ENCODE data around the gene CAMTA1.
"Not testable (repeated sequence)": the region's sequence is repeated elsewhere in the genome, so short reads cannot be mapped to it uniquely, and the experiment has no call there.

CAMTA1 gene

DNA sequence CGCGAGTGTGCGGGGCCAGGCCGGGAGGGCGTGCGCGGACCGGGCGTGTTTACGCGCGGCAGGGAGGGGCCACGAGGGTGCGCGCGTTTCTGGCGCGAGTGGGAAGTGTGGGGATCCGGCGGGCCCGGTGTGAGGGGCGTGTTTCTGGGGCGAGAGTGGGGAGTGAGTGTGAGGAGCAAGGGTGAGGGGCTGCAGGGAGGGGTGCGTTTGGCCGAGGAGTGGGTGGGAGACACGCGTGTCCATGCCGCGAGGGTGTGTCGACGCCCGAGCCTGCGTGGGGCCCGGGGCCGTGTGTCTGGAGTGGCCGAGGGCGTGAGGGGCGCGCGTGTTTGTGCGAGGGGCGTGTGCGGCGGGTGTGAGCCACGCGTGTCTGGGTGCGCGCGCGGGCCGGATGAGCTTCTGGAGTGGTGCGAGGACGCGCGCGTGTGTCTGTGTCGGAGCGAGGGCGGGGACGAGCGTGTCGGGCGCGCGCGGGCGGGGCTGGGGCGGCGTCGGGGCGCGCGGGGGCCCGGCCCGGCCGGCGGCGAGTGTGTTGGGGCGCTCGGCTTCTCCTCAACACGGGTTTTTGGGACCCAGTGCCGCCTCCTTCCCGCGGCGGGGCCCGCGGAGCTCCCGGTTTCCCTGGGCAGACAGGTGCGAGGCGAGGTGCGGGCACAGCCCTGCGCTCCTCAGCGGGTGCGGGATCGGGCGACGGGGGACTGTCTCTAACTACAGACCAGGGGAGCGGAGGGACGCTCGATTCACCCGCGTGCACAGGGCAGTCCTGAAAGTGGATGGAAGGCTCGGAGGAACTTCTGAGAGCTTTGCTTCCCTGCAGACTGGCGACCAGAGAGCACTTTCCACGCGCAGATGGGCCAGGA lies 920.0 kb downstream of the CAMTA1 start:
- DNase-seq = no peak

DNA sequence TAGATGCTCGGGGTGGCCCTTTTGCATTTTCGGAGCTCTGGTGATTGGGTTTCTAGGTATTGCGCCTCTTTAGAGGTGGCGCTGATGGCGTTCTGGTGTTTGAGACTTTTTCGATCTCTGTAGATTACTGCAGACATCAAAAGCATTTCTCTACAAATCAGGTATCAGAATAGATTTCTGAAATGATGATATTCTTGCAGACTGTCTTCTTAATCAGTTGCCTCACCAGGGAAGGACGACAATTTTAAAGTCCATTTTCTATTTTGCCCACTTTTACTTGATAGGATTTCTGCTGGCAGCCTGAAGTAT lies 920.6 kb downstream of the CAMTA1 start:
- no peak for DNase-seq

- DNase-seq = no peak
Observed at GRCh38 chr1:7707527-7707926, 922.3 kb downstream of the CAMTA1 start.

DNA sequence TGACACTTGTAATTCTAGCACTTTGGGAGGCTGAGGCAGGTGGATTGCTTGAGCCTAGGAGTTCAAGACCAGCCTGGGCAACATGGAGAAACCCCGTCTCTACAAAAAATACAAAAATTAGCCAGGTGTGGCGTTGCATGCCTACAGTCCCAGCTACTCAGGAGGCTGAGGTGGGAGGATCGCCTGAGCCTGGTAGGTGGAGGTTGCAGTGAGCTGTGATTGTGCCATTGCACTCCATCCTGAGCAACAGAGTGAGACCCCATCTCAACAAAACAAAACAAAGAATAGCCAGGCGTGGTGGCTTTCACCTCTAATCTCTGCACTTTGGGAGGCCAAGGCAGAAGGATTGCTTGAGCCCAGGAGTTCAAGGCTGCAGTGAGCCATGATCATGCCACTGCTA lies 922.8 kb downstream of the CAMTA1 start:
- DNase-seq = not testable (repeated sequence)

GRCh38 chr1:7710859-7711258 lies 925.6 kb downstream of the CAMTA1 start:
- DNase-seq = no peak

DNA sequence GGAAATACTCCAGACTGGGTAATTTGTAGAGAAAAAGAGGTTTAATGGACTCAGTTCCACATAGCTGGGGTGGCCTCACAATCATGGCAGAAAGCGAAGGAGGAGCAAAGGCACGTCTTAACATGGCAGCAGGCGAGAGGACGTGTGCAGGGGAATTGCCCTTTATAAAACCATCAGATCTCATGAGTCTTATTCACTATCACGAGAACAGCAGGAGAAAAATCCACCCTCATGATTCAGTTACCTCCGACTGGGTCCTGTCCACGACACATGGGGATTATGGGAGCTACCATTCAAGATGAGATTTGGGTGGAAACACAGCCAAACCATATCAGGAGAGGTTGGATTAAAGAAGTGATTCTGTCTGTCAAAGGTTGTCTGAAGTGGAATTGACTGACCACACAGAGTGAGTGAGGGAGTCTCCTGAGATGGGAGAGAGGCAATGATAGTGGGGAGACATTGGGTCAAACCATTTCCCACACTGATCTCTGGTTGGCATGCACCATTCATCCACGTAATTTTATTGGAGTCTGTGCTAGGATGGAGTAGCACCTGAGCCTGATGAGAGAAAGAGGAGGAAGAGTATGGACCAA lies 927.6 kb downstream of the CAMTA1 start:
- no peak for DNase-seq

DNA sequence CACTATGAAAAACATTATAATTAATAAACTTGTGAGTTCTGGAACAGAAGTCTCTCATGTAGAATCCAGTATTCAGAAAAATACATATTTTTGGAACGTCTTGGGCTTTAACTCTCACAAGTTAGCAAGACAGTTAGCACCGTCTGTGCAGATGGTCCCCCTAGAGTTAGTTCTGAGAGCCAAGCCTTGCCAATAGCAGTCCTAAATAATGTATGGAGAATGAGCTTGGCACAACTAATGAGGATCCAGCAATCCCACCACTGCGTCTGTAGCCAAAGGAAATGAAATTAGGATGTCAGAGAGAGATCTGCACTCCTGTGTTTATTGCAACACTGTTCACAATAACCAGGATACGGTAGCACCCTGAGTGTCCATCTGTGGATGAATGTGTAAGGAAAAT lies 931.3 kb downstream of the CAMTA1 start:
- no peak for DNase-seq

- no peak for DNase-seq
Observed at GRCh38 chr1:7717748-7718368, 932.6 kb downstream of the CAMTA1 start.

DNA sequence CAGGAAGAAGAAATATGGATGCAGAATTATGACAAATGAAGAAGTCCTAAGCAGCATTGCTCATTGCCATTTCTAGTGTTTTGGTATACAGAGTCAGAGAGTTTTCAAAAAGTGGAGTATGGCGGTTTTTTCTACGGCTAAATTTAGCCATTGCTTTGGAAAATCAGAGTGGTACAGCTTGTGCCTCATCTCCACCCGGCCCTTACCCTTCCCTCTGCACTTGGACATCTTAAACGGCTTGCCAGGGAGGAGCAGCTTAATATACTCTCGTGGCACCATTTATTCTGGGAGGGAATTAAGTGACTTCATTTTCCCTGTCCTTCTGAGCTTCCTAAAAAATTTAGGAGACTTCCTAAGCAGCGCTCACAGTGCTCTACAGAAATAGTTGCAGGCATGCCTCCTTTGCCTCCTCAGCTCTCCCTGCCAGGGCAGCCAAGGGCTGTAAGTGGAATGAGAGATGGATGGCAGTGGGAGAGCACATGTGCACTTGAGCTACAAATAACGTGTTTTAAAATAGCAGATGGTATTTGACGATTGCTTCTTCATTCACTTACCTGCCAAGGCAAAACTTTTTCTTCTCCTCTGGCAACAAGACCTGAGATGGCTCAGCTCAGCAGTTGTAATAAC lies 934.3 kb downstream of the CAMTA1 start:
- DNase-seq = no peak

- no peak for DNase-seq
Observed at GRCh38 chr1:7721940-7722669, 936.9 kb downstream of the CAMTA1 start.

- no peak for DNase-seq
Observed at GRCh38 chr1:7722670-7723012, 937.4 kb downstream of the CAMTA1 start.

- DNase-seq = no peak
Observed at GRCh38 chr1:7726623-7727022, 941.4 kb downstream of the CAMTA1 start.

GRCh38 chr1:7727809-7728471 lies 942.7 kb downstream of the CAMTA1 start:
- DNase-seq = no peak

GRCh38 chr1:7729761-7730160 lies 944.5 kb downstream of the CAMTA1 start:
- DNase-seq = no peak

DNA sequence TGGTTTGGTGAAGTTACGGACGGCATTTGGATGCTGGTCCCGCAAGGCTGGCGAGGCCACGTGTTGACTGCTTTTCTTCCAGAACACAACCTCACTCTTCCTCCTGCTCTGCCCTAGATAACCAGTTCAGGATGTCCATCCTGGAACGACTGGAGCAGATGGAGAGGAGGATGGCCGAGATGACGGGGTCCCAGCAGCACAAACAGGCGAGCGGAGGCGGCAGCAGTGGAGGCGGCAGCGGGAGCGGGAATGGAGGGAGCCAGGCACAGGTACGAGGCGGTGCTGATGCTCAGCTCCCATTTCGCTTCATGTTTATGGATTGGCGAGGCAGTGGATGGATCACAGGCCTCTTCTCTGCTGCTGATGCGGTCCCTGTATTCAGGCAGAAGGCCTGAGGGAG lies 947.1 kb downstream of the CAMTA1 start:
- no peak for DNase-seq

DNA sequence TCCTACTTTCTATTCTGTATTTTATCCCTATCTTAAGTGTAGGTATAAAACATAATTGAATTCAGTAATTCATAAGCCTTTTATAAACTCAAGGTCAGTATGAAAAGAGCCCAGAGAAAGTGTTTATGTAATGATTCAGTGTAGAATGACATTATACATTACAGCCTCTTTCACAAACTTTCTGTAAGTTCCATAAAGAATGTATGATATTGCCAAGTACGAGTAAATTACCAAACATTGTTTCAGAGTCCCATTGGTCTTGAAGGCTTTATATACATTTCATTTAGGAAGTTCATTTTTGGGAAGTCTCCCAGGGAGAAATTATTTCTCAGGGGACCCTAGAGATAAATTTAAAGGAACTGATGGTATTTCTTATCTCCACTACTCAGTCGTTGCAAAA lies 948.0 kb downstream of the CAMTA1 start:
- no peak for DNase-seq

- no peak for DNase-seq
Observed at GRCh38 chr1:7738044-7738443, 952.8 kb downstream of the CAMTA1 start.

DNA sequence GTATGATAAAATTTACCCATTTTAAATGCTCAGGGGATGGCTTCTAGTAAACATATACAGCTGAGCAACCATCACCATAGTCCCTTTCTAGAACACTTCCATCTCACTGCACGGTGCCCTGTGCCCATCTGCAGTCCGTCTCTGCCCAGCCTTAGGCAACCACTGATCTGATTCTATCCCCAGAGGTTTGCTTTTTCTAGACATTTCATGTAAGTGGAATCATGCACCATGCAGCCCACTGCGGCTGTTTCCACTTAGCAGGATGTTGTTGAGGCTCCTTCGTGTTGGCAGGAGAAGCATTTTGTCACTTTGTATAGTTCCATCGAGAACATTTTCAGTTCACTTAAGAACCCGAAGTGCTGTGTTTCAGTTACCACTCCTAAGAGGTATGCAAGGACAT lies 958.1 kb downstream of the CAMTA1 start:
- DNase-seq = no peak

DNA sequence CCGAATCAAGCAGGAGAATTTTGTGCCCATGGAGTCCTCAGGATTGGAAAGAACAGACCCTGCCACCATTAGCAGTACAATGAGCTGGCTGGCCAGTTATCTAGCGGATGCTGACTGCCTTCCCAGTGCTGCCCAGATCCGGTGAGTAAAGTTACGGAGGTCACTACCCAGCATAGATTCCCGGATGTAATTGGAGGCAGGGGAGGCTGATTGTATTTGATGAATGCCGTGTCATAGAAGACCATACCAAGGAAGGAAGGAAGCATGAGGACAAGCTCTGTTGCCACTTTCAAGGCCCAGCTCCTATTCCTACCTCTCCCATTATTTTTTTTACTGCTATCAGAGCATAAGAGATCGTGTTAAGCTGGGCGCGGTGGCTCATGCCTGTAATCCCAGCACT lies 959.6 kb downstream of the CAMTA1 start:
- DNase-seq = no peak

- no peak for DNase-seq
Observed at GRCh38 chr1:7745783-7746182, 960.5 kb downstream of the CAMTA1 start.

GRCh38 chr1:7747605-7748004 lies 962.4 kb downstream of the CAMTA1 start:
- no peak for DNase-seq

GRCh38 chr1:7749126-7749525 lies 963.9 kb downstream of the CAMTA1 start:
- no peak for DNase-seq

GRCh38 chr1:7751174-7751573 lies 965.9 kb downstream of the CAMTA1 start:
- DNase-seq = no peak

All from GOT3 (cell line).